Naive B cell (primary cell): Measurements from ENCODE around the gene CD36. TPM values are rescaled to one million over a fixed set of nuclear protein-coding genes. Genes with fewer than 3 reads are reported as not detected.
"Not testable (repeated sequence)": the region's sequence is repeated elsewhere in the genome, so short reads cannot be mapped to it uniquely, and the experiment has no call there.

Experiments
- ATAC-seq, 2 donors: fragments of 150-1000 bp; cut with Tn5 transposase; 2 replicates each; pipeline ENCODE4 v1.10.0; 2021; ENCODE audit warnings: low read depth in 2 of 2, mild to moderate bottlenecking in 2 of 2, moderate library complexity in 2 of 2
- DNase-seq: peaks from one replicate; pipeline ENCODE4 v3.0.0; 2022
- H3K27ac Mint-ChIP-seq, 6 donors: one replicate each; pipeline ENCODE4 v1.8.0; 2020 to 2022; ENCODE audit warnings: mild to moderate bottlenecking in 6 of 6, mixed read lengths in 6 of 6, moderate library complexity in 5 of 6, inconsistent platforms in 2 of 6
- H3K27me3 Mint-ChIP-seq, 3 donors: one replicate each; pipeline ENCODE4 v1.8.0; 2021 to 2022; ENCODE audit warnings: mixed read lengths in 3 of 3, mild to moderate bottlenecking in 1 of 3
- H3K36me3 Mint-ChIP-seq, 2 donors: one replicate each; pipeline ENCODE4 v1.8.0; 2020 to 2022; ENCODE audit warnings: mixed read lengths in 2 of 2, inconsistent platforms in 1 of 2, mild to moderate bottlenecking in 1 of 2
- H3K4me1 Mint-ChIP-seq, 3 donors: one replicate each; pipeline ENCODE4 v1.8.0; 2020 to 2022; ENCODE audit warnings: mixed read lengths in 3 of 3, inconsistent platforms in 1 of 3, mild to moderate bottlenecking in 1 of 3, moderate library complexity in 1 of 3
- H3K4me3 Mint-ChIP-seq, 8 donors: one replicate each; pipeline ENCODE4 v1.8.0; 2020 to 2022; ENCODE audit warnings: mild to moderate bottlenecking in 8 of 8, mixed read lengths in 8 of 8, moderate library complexity in 8 of 8, inconsistent platforms in 2 of 8
- H3K9me3 Mint-ChIP-seq, 7 donors: one replicate each; pipeline ENCODE4 v1.8.0; 2020 to 2022; ENCODE audit warnings: mixed read lengths in 7 of 7, mild to moderate bottlenecking in 5 of 7, inconsistent platforms in 2 of 7, moderate library complexity in 1 of 7
- polyA plus RNA-seq, 6 donors: library from polyadenylated mRNA; unstranded; fragments of 300-500 nt; fragmentation: Illumina TruSeq; gene quantifications; one replicate each; pipeline ENCODE4 v1.2.3, GENCODE V29; 2021; ENCODE audit warnings: low read depth in 6 of 6

CD36 gene
- polyA plus RNA-seq, 6 donors from 2014 or later: 0.80 to 4.3 (median 1.9) TPM

- H3K27ac Mint-ChIP-seq: no peak overlapping the region
- H3K4me1 Mint-ChIP-seq: no peaks in the 10 kb centered on the region
- no peak overlapping the region for H3K4me3 Mint-ChIP-seq
- no peaks in the 10 kb centered on the region for H3K36me3 Mint-ChIP-seq
- ATAC-seq (no peak), DNase-seq (no peak)
- H3K27me3 Mint-ChIP-seq: peaks cover 0 to 5% (median 0%) of the 10 kb centered on the region in 3 donors
- no peaks in the 10 kb centered on the region for H3K9me3 Mint-ChIP-seq
Observed at GRCh38 chr7:80649011-80649410, 10.6 kb downstream of the CD36 start.

GRCh38 chr7:80650030-80650429, 11.6 kb downstream of the CD36 start:
- ATAC-seq: no peak
- Mint-ChIP-seq H3K4me3 (no peak overlapping the region), H3K4me1 (no peaks in the 10 kb centered on the region)

GRCh38 chr7:80651471-80651870, 13.0 kb downstream of the CD36 start:
- Mint-ChIP-seq H3K36me3 (no peaks in the 10 kb centered on the region), H3K4me1 (no peaks in the 10 kb centered on the region), H3K27ac (no peak overlapping the region), H3K9me3 (no peaks in the 10 kb centered on the region), H3K4me3 (no peak overlapping the region), H3K27me3 (no peaks in the 10 kb centered on the region)
- DNase-seq (no peak), ATAC-seq (no peak)

More at GRCh38 chr7:80650030-80650429, 11.6 kb downstream of the CD36 start:
- no peak overlapping the region for H3K27ac Mint-ChIP-seq
- no peak for DNase-seq
- H3K36me3 Mint-ChIP-seq: no peaks in the 10 kb centered on the region
- H3K9me3 Mint-ChIP-seq: no peaks in the 10 kb centered on the region
- peaks cover 0 to 5% (median 0%) of the 10 kb centered on the region in 3 donors for H3K27me3 Mint-ChIP-seq

GRCh38 chr7:80653244-80653643, 14.8 kb downstream of the CD36 start:
- Mint-ChIP-seq H3K4me3 (no peak overlapping the region), H3K27me3 (no peaks in the 10 kb centered on the region), H3K36me3 (no peaks in the 10 kb centered on the region), H3K27ac (no peak overlapping the region), H3K9me3 (no peaks in the 10 kb centered on the region), H3K4me1 (no peaks in the 10 kb centered on the region)
- no peak for DNase-seq
- ATAC-seq: no peak

GRCh38 chr7:80654887-80655340, 16.5 kb downstream of the CD36 start:
- Mint-ChIP-seq H3K36me3 (no peaks in the 10 kb centered on the region), H3K9me3 (no peaks in the 10 kb centered on the region), H3K4me3 (no peak overlapping the region), H3K4me1 (no peaks in the 10 kb centered on the region), H3K27me3 (no peaks in the 10 kb centered on the region), H3K27ac (no peak overlapping the region)
- DNase-seq (no peak), ATAC-seq (no peak)

GRCh38 chr7:80656029-80656428, 17.6 kb downstream of the CD36 start:
- H3K27me3 Mint-ChIP-seq: peaks cover 0 to 6% (median 0%) of the 10 kb centered on the region in 3 donors
- no peaks in the 10 kb centered on the region for H3K9me3 Mint-ChIP-seq
- no peak overlapping the region for H3K27ac Mint-ChIP-seq
- H3K4me1 Mint-ChIP-seq: no peaks in the 10 kb centered on the region
- H3K36me3 Mint-ChIP-seq: no peaks in the 10 kb centered on the region
- no peak overlapping the region for H3K4me3 Mint-ChIP-seq
- ATAC-seq (no peak), DNase-seq (no peak)

DNA sequence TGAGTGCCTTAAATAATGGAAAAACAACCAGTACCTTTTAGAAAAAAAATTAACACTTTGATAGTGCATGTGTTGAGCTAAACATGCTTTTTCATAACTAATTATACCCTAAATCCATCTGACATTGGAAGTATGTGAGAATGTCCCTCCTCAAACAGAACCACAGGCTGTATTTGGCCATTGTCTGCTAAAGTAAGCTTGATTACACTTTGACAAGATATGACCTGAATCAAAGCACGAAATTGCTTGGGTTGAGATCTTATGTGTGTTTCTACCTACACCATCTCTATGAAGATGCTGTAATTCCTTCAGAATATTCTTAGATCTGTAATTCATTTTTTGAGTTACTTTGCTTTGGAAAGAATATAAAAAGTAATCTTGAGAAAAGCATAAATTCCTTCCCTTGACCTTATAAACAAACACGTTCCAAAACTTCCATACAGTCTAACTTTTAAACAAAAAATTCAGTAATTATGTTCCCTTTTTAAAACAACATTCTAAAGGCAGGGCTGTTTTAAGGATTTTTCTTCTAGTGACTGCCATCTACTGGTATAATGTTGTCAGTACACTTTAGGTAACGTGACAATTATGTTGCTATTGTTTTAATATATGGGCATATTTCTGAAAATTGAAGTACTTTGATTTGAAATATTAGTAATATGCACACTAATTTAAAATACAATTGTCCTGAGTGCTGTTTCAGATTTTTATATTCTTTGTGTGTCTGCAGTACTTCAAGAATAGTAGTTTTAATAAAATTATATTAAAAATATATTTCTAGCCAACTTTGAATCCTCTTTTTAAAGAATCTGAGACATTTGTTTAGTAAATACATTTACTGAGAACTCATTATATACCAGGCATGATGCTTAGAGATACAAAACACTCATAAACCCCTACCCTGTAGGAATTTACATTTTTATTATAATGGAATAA, 20.9 kb downstream of the CD36 start:
- Mint-ChIP-seq H3K27ac (no peak overlapping the region), H3K27me3 (peaks cover 0 to 6% (median 0%) of the 10 kb centered on the region in 3 donors), H3K36me3 (no peaks in the 10 kb centered on the region), H3K4me3 (no peak overlapping the region), H3K4me1 (no peaks in the 10 kb centered on the region), H3K9me3 (no peaks in the 10 kb centered on the region)
- ATAC-seq: peak in 1 of 2 donors; percentile 35
- peak; percentile 12 for DNase-seq

DNA sequence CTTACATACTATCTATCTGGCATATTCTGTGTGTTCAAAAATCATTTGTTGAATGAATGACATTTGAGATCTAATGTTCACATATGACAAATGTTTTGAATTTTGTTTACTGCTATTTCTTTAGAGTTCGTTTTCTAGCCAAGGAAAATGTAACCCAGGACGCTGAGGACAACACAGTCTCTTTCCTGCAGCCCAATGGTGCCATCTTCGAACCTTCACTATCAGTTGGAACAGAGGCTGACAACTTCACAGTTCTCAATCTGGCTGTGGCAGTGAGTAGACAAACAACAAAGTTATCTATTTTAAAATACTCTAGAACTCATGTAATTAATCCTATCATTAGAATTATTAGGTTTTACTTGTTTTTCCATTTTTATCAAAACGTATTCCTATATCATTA, 22.5 kb downstream of the CD36 start:
- peaks cover 0 to 6% (median 0%) of the 10 kb centered on the region in 3 donors for H3K27me3 Mint-ChIP-seq
- no peaks in the 10 kb centered on the region for H3K4me1 Mint-ChIP-seq
- no peak overlapping the region for H3K27ac Mint-ChIP-seq
- no peaks in the 10 kb centered on the region for H3K9me3 Mint-ChIP-seq
- no peak for ATAC-seq
- no peak for DNase-seq
- H3K4me3 Mint-ChIP-seq: no peak overlapping the region
- H3K36me3 Mint-ChIP-seq: no peaks in the 10 kb centered on the region

DNA sequence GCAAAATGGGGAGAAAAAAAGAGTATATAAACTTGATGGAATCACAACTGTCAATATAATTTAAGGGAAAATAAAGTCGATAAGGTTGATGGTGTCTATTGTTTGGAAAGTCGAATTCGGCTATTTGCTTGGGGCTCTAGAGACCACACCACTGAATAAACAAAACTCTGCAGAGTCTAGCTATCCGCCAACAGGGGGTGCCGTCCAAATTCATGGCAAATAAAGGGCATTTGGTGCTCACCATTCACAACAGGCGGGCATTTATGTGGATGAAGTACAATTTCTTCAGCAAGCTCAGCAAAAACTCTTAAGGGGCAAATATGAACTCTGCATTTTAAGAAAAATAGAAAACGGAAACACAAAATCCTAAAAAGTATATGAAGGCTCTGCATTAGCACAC, 23.3 kb downstream of the CD36 start:
- DNase-seq (no peak), ATAC-seq (no peak)
- H3K36me3 Mint-ChIP-seq: no peaks in the 10 kb centered on the region
- H3K4me3 Mint-ChIP-seq: no peak overlapping the region
- H3K4me1 Mint-ChIP-seq: no peaks in the 10 kb centered on the region
- no peak overlapping the region for H3K27ac Mint-ChIP-seq
- H3K9me3 Mint-ChIP-seq: no peaks in the 10 kb centered on the region
- peaks cover 0 to 6% (median 0%) of the 10 kb centered on the region in 3 donors for H3K27me3 Mint-ChIP-seq

GRCh38 chr7:80662252-80662651, 23.8 kb downstream of the CD36 start:
- no peak overlapping the region for H3K4me3 Mint-ChIP-seq
- H3K36me3 Mint-ChIP-seq: no peaks in the 10 kb centered on the region
- DNase-seq (no peak), ATAC-seq (no peak)
- no peak overlapping the region for H3K27ac Mint-ChIP-seq
- no peaks in the 10 kb centered on the region for H3K4me1 Mint-ChIP-seq
- H3K27me3 Mint-ChIP-seq: peaks cover 0 to 6% (median 0%) of the 10 kb centered on the region in 3 donors
- no peaks in the 10 kb centered on the region for H3K9me3 Mint-ChIP-seq

DNA sequence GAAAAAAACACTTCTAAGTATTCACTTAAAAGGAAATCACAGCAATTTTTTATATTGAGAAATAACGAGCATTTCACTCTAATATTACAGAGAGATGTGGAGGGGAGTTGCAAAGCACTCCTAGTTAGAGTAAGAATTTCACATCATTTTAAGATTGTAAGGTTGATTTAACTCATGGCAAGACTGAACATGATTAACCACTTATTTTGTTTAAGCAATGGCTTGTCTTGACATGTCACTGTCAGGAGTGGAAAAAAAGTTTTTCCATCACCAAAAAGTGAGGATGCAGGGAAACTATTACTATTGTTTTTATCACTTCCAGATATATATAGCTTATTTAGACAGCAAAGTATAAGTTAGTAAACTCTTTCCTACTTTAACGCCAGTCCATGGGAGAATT, 27.1 kb downstream of the CD36 start:
- H3K36me3 Mint-ChIP-seq: no peaks in the 10 kb centered on the region
- DNase-seq (no peak), ATAC-seq (no peak)
- H3K4me3 Mint-ChIP-seq: no peak overlapping the region
- H3K4me1 Mint-ChIP-seq: no peaks in the 10 kb centered on the region
- H3K27me3 Mint-ChIP-seq: peaks cover 0 to 5% (median 0%) of the 10 kb centered on the region in 3 donors
- no peaks in the 10 kb centered on the region for H3K9me3 Mint-ChIP-seq
- no peak overlapping the region for H3K27ac Mint-ChIP-seq

DNA sequence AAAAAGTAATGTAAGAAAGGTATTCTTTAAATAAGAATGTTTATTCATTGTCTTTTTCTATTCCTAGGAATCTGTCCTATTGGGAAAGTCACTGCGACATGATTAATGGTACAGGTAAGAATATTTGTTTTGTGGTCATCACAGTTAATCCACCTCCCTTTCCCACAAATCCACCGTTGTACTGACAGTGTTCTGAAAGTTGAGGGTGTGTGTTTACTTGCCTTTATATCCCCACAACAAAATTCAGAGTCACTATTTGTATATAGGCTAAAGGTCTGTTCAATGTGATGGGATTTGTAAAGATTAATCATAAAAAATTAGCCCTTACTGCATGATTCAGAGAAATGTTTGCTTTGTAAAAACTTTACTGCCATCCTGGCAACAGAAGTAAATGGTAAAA, 27.9 kb downstream of the CD36 start:
- Mint-ChIP-seq H3K27me3 (peaks cover 0 to 3% (median 0%) of the 10 kb centered on the region in 3 donors), H3K4me3 (no peak overlapping the region), H3K4me1 (no peaks in the 10 kb centered on the region), H3K27ac (no peak overlapping the region), H3K36me3 (no peaks in the 10 kb centered on the region), H3K9me3 (no peaks in the 10 kb centered on the region)
- ATAC-seq (no peak), DNase-seq (no peak)

GRCh38 chr7:80669367-80669766, 30.9 kb downstream of the CD36 start:
- not testable (repeated sequence) for ATAC-seq, H3K36me3 Mint-ChIP-seq, DNase-seq, H3K27me3 Mint-ChIP-seq, H3K27ac Mint-ChIP-seq, H3K4me3 Mint-ChIP-seq, H3K9me3 Mint-ChIP-seq, H3K4me1 Mint-ChIP-seq

DNA sequence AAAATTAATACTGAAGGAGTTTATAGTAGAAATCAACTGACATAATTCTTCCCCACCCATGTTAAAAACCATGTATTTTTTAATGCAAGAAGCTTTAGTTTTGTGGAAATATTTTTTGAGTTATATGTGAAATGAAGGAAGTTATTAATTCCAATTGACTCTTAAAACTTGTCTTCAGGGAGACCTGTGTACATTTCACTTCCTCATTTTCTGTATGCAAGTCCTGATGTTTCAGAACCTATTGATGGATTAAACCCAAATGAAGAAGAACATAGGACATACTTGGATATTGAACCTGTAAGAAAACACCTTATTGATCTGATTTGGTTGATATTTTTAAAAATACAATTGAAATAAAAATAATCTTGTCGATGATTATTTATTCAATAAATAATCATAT, 33.3 kb downstream of the CD36 start:
- Mint-ChIP-seq H3K4me3 (no peak overlapping the region), H3K36me3 (no peaks in the 10 kb centered on the region), H3K27me3 (peaks cover 0 to 3% (median 0%) of the 10 kb centered on the region in 3 donors), H3K4me1 (no peaks in the 10 kb centered on the region), H3K27ac (no peak overlapping the region), H3K9me3 (no peaks in the 10 kb centered on the region)
- DNase-seq (no peak), ATAC-seq (no peak)
